ENCODE data around the gene PRRT1B. TPM values are rescaled to one million over a fixed set of nuclear protein-coding genes. Genes with fewer than 3 reads are reported as not detected.

PRRT1B gene
- total RNA-seq, 1 donor from 2014 or later: not detected

DNA sequence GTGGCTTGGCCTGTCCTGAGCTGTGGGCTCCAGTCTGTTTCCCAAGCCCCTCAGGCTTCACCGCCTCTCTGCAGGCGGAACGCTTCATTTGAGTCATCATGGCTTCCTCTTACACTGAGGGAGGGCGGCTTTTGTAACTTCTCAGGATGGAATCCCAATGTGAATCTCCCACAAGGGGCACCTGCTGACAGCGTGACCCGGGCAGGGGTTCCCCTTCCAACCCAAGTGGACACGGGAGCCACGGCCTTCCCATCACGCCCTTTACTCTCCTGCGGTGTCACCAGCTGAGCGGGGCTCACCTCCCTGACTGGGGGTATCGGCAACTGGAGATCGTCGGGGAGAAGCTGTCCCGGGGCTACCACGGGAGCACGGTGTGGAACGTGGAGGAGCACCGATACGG lies 26.8 kb upstream of the PRRT1B start:
- intact Hi-C loops (cut with DNase I): no loop called here
- Histone ChIP-seq H3K36me3 (peaks cover 91 to 95% of the 10 kb centered on the region in 2 donors), H3K4me1 (no peaks in the 10 kb centered on the region), H3K27me3 (no peaks in the 10 kb centered on the region), H3K9me3 (no peaks in the 10 kb centered on the region), H3K4me3 (no peak overlapping the region), H3K27ac (no peak overlapping the region)
- TF ChIP-seq, protein P1, sequence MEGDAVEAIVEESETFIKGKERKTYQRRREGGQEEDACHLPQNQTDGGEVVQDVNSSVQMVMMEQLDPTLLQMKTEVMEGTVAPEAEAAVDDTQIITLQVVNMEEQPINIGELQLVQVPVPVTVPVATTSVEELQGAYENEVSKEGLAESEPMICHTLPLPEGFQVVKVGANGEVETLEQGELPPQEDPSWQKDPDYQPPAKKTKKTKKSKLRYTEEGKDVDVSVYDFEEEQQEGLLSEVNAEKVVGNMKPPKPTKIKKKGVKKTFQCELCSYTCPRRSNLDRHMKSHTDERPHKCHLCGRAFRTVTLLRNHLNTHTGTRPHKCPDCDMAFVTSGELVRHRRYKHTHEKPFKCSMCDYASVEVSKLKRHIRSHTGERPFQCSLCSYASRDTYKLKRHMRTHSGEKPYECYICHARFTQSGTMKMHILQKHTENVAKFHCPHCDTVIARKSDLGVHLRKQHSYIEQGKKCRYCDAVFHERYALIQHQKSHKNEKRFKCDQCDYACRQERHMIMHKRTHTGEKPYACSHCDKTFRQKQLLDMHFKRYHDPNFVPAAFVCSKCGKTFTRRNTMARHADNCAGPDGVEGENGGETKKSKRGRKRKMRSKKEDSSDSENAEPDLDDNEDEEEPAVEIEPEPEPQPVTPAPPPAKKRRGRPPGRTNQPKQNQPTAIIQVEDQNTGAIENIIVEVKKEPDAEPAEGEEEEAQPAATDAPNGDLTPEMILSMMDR (IDR thresholded peaks at IDR 0.05): no peak
- peak in 1 of 2 donors; percentile 58 for DNase-seq (ENCODE audit: low spot score in 2 of 2)

DNA sequence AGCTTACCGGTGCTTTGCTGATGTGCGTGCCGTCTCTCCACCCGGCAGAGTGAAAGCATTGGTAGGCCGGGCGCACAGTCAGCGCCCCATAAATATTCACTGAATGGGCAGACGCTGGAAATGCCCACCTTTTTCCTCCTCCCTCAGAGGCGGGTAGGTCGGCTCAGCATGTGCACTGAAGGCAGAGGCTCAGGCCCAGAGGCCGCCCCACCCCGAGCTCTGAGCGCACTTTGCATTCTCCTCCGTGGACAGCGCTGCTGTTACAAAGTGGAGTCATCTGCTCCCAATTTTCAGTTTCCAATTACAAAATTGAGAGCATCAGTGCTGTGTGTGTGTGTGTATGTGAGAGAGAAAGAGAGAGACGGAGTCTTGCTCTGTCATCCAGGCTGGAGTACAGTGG lies 24.8 kb upstream of the PRRT1B start:
- TF ChIP-seq, protein P1 (IDR thresholded peaks at IDR 0.05): no peak
- Histone ChIP-seq H3K4me1 (no peaks in the 10 kb centered on the region), H3K9me3 (no peaks in the 10 kb centered on the region), H3K27me3 (no peaks in the 10 kb centered on the region), H3K4me3 (no peak overlapping the region), H3K27ac (no peak overlapping the region), H3K36me3 (peaks cover 91 to 95% of the 10 kb centered on the region in 2 donors)
- intact Hi-C loops (cut with DNase I): no loop called here
- no peak for DNase-seq (ENCODE audit: low spot score in 2 of 2)

DNA sequence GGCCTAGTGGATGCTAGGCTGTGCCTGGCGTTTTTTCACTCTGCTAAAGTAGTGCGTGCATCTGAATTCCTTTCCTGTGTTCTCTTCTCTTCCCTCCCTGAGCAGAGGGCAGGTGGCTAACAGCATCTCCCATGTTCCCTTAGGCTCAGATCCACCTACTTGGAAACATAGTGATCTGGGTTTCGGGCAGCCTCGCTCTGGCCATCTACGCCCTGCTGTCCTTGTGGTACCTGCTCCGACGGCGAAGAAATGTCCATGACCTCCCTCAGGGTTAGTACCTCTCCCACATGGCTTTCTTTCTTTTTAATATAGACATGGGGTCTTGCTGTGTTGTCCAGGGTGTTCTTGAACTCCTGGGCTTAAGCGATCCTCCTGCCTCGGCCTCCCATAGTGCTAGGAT lies 24.1 kb upstream of the PRRT1B start:
- Histone ChIP-seq H3K4me3 (no peak overlapping the region), H3K27me3 (no peaks in the 10 kb centered on the region), H3K27ac (no peak overlapping the region), H3K9me3 (no peaks in the 10 kb centered on the region), H3K4me1 (no peaks in the 10 kb centered on the region), H3K36me3 (peaks cover 93 to 96% of the 10 kb centered on the region in 2 donors)
- TF ChIP-seq, protein P1 (IDR thresholded peaks at IDR 0.05): no peak
- intact Hi-C loops (cut with DNase I): no loop called here
- peak in 1 of 2 donors; percentile 50 for DNase-seq (ENCODE audit: low spot score in 2 of 2)

DNA sequence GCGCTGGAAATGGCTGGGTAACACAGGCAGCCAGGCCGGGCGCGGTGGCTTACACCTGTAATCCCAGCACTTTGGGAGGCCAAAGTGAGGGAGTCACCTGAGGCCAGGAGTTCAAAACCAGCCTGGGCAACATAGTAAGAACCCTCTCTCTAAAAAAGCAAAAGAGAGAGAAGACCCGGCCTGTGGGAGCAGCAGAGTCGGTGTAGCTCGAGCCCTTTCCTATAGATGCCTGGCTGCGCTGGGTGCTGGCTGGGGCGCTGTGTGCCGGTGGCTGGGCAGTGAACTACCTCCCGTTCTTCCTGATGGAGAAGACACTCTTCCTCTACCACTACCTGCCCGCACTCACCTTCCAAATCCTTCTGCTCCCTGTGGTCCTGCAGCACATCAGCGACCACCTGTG lies 23.5 kb upstream of the PRRT1B start:
- no peak overlapping the region for H3K4me3 ChIP-seq
- DNase-seq (ENCODE audit: low spot score in 2 of 2): peak in 1 of 2 donors; percentile 44
- H3K9me3 ChIP-seq: no peaks in the 10 kb centered on the region
- peaks cover 93 to 95% of the 10 kb centered on the region in 2 donors for H3K36me3 ChIP-seq
- TF ChIP-seq, protein P1 (IDR thresholded peaks at IDR 0.05): no peak
- no peaks in the 10 kb centered on the region for H3K27me3 ChIP-seq
- H3K4me1 ChIP-seq: no peaks in the 10 kb centered on the region
- intact Hi-C loops (cut with DNase I): no loop called here
- no peak overlapping the region for H3K27ac ChIP-seq

DNA sequence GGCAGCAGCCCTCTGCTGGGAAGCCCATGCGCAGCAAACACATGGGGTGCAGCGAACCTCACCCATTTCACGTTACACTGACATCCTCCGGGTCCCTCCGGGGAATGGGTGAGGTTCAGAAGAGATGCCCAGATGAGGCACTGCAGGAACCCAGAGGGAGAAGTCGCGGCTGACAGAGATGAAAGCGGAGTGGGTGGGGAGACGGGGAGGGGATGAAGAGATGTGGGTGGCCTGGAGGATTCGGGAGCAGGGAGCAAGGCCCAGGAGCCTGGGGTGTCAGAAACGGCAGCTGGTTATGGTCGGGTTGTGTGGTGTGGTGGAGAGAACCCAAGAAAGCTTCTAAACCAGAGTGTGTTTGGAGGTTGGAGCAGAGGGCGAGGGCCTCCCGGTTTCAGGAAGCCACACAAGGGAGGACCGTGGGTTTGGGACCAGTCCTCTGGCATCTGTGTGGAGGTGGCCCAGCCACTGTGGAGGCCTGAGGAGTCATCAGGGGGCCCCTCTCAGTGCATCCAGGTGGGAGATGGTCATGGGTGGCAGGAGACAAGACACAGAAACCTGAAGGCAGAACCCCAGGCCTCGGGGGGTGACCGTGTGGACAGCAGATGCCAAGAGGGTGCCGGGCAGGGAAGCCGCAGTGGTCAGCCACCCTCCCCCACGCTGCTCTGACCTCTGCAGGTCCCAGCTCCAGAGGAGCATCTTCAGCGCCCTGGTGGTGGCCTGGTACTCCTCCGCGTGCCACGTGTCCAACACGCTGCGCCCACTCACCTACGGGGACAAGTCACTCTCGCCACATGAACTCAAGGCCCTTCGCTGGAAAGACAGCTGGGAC lies 22.9 kb upstream of the PRRT1B start:
- DNase-seq (ENCODE audit: low spot score in 2 of 2): peak in 1 of 2 donors; percentile 54
- TF ChIP-seq, protein P1 (IDR thresholded peaks at IDR 0.05): no peak
- Histone ChIP-seq H3K27ac (no peak overlapping the region), H3K4me3 (no peak overlapping the region), H3K9me3 (no peaks in the 10 kb centered on the region), H3K36me3 (peaks cover 90 to 95% of the 10 kb centered on the region in 2 donors), H3K27me3 (no peaks in the 10 kb centered on the region), H3K4me1 (no peaks in the 10 kb centered on the region)
- intact Hi-C loops (cut with DNase I): no loop called here
